ENCODE measurements around the gene RBM38. TPM values are rescaled to one million over a fixed set of nuclear protein-coding genes. Genes with fewer than 3 reads are reported as not detected.

RBM38 gene
- total and polyA plus RNA-seq, 2 of the 13 experiments (the other 11 are each of a cell fraction or from before 2014, with no cell fraction given), result 24.2 to 34.2 TPM

DNA sequence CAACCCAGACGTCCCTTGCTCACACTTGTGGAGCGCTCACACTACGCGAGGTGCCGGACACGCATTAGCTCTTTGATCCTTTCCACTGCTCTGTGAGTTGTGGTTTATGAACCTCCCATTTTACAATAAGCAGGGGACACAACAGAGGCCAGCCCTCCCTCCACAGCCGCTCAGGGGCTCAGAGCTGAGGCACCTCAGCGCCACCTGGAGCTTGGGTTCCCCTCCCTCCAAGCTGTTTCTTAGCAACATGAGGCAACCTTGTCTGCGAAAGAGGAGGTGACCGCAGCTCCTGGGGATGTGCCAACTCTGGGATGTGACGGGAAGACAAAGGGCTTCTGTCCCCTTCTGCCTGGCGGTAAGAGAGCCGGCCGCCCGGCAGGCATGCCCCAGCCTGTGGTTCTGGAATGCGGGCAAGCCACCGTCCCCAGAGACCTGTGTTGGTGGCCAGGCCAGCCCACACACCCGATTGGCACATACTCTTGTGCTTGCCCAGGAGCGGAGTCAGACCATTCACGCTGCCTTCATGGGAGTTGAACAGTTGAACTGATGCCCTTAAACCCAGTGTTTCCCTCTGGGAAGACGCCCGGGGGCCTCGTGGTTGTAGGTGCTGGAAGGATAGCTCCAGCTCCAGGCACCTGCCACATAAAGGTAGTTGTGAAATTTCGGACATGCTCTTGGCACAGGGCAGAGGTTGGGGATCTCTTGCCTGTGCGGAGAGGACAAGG lies 44.5 kb downstream of the RBM38 start (continued):
- TF ChIP-seq, protein P1, sequence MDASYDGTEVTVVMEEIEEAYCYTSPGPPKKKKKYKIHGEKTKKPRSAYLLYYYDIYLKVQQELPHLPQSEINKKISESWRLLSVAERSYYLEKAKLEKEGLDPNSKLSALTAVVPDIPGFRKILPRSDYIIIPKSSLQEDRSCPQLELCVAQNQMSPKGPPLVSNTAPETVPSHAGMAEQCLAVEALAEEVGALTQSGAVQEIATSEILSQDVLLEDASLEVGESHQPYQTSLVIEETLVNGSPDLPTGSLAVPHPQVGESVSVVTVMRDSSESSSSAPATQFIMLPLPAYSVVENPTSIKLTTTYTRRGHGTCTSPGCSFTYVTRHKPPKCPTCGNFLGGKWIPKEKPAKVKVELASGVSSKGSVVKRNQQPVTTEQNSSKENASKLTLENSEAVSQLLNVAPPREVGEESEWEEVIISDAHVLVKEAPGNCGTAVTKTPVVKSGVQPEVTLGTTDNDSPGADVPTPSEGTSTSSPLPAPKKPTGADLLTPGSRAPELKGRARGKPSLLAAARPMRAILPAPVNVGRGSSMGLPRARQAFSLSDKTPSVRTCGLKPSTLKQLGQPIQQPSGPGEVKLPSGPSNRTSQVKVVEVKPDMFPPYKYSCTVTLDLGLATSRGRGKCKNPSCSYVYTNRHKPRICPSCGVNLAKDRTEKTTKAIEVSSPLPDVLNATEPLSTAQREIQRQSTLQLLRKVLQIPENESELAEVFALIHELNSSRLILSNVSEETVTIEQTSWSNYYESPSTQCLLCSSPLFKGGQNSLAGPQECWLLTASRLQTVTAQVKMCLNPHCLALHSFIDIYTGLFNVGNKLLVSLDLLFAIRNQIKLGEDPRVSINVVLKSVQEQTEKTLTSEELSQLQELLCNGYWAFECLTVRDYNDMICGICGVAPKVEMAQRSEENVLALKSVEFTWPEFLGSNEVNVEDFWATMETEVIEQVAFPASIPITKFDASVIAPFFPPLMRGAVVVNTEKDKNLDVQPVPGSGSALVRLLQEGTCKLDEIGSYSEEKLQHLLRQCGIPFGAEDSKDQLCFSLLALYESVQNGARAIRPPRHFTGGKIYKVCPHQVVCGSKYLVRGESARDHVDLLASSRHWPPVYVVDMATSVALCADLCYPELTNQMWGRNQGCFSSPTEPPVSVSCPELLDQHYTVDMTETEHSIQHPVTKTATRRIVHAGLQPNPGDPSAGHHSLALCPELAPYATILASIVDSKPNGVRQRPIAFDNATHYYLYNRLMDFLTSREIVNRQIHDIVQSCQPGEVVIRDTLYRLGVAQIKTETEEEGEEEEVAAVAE (CRISPR knock-in tag; IDR thresholded peaks at IDR 0.05; ENCODE audit: borderline replicate concordance), result 0 out of 2 replicates have a peak, but pooled peaks have one; percentile 67
- TF ChIP-seq, protein P2, sequence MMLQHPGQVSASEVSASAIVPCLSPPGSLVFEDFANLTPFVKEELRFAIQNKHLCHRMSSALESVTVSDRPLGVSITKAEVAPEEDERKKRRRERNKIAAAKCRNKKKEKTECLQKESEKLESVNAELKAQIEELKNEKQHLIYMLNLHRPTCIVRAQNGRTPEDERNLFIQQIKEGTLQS (CRISPR knock-in tag; IDR thresholded peaks at IDR 0.05), result 0 out of 2 replicates have a peak, but pooled peaks have one; percentile 20
- TF ChIP-seq, protein P3, sequence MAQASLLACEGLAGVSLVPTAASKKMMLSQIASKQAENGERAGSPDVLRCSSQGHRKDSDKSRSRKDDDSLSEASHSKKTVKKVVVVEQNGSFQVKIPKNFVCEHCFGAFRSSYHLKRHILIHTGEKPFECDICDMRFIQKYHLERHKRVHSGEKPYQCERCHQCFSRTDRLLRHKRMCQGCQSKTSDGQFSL (CRISPR knock-in tag; IDR thresholded peaks at IDR 0.05), result no peak
- TF ChIP-seq, protein P4, sequence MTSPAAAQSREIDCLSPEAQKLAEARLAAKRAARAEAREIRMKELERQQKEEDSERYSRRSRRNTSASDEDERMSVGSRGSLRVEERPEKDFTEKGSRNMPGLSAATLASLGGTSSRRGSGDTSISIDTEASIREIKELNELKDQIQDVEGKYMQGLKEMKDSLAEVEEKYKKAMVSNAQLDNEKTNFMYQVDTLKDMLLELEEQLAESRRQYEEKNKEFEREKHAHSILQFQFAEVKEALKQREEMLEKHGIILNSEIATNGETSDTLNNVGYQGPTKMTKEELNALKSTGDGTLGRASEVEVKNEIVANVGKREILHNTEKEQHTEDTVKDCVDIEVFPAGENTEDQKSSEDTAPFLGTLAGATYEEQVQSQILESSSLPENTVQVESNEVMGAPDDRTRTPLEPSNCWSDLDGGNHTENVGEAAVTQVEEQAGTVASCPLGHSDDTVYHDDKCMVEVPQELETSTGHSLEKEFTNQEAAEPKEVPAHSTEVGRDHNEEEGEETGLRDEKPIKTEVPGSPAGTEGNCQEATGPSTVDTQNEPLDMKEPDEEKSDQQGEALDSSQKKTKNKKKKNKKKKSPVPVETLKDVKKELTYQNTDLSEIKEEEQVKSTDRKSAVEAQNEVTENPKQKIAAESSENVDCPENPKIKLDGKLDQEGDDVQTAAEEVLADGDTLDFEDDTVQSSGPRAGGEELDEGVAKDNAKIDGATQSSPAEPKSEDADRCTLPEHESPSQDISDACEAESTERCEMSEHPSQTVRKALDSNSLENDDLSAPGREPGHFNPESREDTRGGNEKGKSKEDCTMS (CRISPR knock-in tag; conservative IDR thresholded peaks at IDR 0.05), result 0 out of 2 replicates have a peak, but pooled peaks have one; percentile 22
- TF ChIP-seq ZBTB1 (CRISPR knock-in tag; IDR thresholded peaks at IDR 0.05; ENCODE audit: borderline replicate concordance) (no peak), TCF7L2 (IDR thresholded peaks at IDR 0.05; ENCODE audit: low read depth, low read length) (no peak), JUN (CRISPR knock-in tag; IDR thresholded peaks at IDR 0.05) (0 out of 2 replicates have a peak, but pooled peaks have one; percentile 41), CBX1 (IDR thresholded peaks at IDR 0.05; ENCODE audit: low read depth) (no peak), ZSCAN12 (CRISPR knock-in tag; IDR thresholded peaks at IDR 0.05) (no peak)
- TF ChIP-seq, protein P5, sequence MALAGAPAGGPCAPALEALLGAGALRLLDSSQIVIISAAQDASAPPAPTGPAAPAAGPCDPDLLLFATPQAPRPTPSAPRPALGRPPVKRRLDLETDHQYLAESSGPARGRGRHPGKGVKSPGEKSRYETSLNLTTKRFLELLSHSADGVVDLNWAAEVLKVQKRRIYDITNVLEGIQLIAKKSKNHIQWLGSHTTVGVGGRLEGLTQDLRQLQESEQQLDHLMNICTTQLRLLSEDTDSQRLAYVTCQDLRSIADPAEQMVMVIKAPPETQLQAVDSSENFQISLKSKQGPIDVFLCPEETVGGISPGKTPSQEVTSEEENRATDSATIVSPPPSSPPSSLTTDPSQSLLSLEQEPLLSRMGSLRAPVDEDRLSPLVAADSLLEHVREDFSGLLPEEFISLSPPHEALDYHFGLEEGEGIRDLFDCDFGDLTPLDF (CRISPR knock-in tag; IDR thresholded peaks at IDR 0.05), result no peak
- TF ChIP-seq, protein P6, sequence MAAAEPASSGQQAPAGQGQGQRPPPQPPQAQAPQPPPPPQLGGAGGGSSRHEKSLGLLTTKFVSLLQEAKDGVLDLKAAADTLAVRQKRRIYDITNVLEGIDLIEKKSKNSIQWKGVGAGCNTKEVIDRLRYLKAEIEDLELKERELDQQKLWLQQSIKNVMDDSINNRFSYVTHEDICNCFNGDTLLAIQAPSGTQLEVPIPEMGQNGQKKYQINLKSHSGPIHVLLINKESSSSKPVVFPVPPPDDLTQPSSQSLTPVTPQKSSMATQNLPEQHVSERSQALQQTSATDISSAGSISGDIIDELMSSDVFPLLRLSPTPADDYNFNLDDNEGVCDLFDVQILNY (CRISPR knock-in tag; conservative IDR thresholded peaks at IDR 0.05), result no peak; the same call in 1 of the 2 replicates
- TF ChIP-seq, protein P7, sequence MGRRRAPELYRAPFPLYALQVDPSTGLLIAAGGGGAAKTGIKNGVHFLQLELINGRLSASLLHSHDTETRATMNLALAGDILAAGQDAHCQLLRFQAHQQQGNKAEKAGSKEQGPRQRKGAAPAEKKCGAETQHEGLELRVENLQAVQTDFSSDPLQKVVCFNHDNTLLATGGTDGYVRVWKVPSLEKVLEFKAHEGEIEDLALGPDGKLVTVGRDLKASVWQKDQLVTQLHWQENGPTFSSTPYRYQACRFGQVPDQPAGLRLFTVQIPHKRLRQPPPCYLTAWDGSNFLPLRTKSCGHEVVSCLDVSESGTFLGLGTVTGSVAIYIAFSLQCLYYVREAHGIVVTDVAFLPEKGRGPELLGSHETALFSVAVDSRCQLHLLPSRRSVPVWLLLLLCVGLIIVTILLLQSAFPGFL (CRISPR knock-in tag; IDR thresholded peaks at IDR 0.05), result no peak
- TF ChIP-seq, protein P8, sequence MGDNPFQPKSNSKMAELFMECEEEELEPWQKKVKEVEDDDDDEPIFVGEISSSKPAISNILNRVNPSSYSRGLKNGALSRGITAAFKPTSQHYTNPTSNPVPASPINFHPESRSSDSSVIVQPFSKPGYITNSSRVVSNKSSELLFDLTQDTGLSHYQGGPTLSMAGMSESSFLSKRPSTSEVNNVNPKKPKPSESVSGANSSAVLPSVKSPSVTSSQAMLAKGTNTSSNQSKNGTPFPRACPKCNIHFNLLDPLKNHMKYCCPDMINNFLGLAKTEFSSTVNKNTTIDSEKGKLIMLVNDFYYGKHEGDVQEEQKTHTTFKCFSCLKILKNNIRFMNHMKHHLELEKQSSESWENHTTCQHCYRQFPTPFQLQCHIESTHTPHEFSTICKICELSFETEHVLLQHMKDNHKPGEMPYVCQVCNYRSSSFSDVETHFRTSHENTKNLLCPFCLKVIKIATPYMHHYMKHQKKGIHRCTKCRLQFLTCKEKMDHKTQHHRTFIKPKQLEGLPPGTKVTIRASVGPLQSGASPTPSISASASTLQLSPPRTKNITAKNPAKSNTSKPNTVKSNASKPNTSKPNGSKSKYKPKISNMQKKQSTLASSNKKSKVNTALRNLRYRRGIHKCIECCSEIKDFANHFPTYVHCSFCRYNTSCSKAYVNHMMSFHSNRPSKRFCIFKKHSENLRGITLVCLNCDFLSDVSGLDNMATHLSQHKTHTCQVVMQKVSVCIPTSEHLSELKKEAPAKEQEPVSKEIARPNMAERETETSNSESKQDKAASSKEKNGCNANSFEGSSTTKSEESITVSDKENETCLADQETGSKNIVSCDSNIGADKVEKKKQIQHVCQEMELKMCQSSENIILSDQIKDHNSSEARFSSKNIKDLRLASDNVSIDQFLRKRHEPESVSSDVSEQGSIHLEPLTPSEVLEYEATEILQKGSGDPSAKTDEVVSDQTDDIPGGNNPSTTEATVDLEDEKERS (CRISPR knock-in tag; IDR thresholded peaks at IDR 0.05), result peak; percentile 81; the same call in 1 of the 2 replicates
